Thoracic aorta (tissue), 2 donors: ENCODE data around the gene TTLL11. TPM values are rescaled to one million over a fixed set of nuclear protein-coding genes. Genes with fewer than 3 reads are reported as not detected.

Experiments used
- ATAC-seq: fragments of 150-250 bp; one replicate; pipeline ENCODE4 v1.8.0; 2017; ENCODE audit warnings: low read depth; ENCODE audit not compliant: insufficient number of reproducible peaks, low FRiP score
- DNase-seq: peaks from one replicate; pipeline ENCODE4 v3.0.0-alpha.2; 2020; ENCODE audit warnings: low spot score
- H3K27ac ChIP-seq, 2 donors: fragments of 200-600 bp; sonication (generic); 1 replicate in 1 of 2; 2 replicates in 1 of 2; pipeline ENCODE4 v1.5.1; 2016; ENCODE audit warnings: mild to moderate bottlenecking in 2 of 2, moderate library complexity in 2 of 2
- H3K27me3 ChIP-seq: fragments of 200-600 bp; sonication (generic); replicated peaks from 2 replicates; pipeline ENCODE4 v1.6.0; 2016; ENCODE audit warnings: mild to moderate bottlenecking; ENCODE audit not compliant: insufficient read depth
- H3K36me3 ChIP-seq: fragments of 200-600 bp; sonication (generic); one replicate; pipeline ENCODE4 v1.5.1; 2016
- H3K4me1 ChIP-seq, 2 donors: fragments of 200-600 bp; sonication (generic); 1 replicate in 1 of 2; 2 replicates in 1 of 2; pipeline versions ENCODE4 v1.5.1 to v1.6.0; 2016; ENCODE audit warnings: low read depth in 2 of 2, mild to moderate bottlenecking in 1 of 2; ENCODE audit not compliant: control insufficient read depth in 1 of 2
- H3K4me3 ChIP-seq: fragments of 200-600 bp; sonication (generic); 2 replicates; pipeline ENCODE4 v1.5.1; 2016; ENCODE audit warnings: mild to moderate bottlenecking
- H3K9me3 ChIP-seq: fragments of 200-600 bp; sonication (generic); 2 replicates; pipeline ENCODE4 v1.5.1; 2016
- total RNA-seq, 2 donors: library from RNA; depleted of rRNA; stranded (reverse); fragments of >200 nt; gene quantifications; one replicate each; pipeline versions ENCODE4 v1.1.0 to v1.2.3, GENCODE V29; 2016
- TF ChIP-seq, protein P1 (sequence below): fragments of 200-600 bp; sonication (generic); IDR thresholded peaks from one replicate; pipeline ENCODE4 v1.5.1; 2019; ENCODE audit warnings: antibody characterized with exemption

The TTLL11 gene
- total RNA-seq, 2 donors from 2014 or later = 25.7 to 31.2 TPM

DNA sequence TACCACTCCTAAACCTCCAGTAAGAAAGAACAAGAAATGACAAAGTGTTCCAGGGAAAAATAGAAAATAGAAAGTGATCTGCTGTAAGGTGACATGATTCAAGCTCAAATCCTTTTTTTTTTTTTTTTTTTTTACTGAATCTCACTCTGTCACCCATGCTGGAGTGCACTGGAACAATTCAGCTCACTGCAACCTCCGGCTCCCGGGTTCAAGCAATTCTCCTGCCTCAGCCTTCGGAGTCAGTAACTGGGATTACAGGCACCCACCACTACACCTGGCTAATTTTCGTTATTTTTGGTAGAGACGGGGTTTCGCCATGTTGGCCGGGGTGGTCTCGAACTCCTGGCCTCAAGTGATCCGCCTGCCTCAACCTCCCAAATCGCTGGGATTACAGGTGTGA, 35.9 kb downstream of the TTLL11 start:
- DNase-seq (no peak), ATAC-seq (no peak)
- Histone ChIP-seq H3K9me3 (no peaks in the 10 kb centered on the region), H3K36me3 (no peaks in the 10 kb centered on the region), H3K27me3 (no peaks in the 10 kb centered on the region), H3K4me1 (peaks cover 0 to 22% of the 10 kb centered on the region in 2 donors), H3K4me3 (no peak overlapping the region), H3K27ac (no peak overlapping the region)
- TF ChIP-seq, protein P1, sequence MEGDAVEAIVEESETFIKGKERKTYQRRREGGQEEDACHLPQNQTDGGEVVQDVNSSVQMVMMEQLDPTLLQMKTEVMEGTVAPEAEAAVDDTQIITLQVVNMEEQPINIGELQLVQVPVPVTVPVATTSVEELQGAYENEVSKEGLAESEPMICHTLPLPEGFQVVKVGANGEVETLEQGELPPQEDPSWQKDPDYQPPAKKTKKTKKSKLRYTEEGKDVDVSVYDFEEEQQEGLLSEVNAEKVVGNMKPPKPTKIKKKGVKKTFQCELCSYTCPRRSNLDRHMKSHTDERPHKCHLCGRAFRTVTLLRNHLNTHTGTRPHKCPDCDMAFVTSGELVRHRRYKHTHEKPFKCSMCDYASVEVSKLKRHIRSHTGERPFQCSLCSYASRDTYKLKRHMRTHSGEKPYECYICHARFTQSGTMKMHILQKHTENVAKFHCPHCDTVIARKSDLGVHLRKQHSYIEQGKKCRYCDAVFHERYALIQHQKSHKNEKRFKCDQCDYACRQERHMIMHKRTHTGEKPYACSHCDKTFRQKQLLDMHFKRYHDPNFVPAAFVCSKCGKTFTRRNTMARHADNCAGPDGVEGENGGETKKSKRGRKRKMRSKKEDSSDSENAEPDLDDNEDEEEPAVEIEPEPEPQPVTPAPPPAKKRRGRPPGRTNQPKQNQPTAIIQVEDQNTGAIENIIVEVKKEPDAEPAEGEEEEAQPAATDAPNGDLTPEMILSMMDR = no peak

DNA sequence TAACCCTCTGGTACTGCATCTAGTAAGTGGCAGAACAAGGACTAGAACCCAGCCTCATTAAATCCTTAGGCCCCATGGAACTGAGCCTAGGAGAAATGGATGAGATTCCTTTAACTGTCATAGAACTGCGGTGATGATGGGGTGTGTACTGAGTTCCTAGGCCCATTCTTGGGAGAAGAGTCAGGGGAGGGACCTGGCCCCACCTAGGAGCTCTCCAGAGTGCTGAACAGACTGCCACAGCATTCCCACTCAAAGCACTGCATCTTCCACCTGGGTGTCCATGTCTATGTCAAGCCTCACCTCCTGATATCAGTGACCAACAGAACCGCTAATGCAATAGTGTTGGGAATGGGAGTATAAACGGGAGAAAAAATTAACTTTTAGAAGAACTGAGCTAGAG, 36.6 kb downstream of the TTLL11 start:
- peaks cover 0 to 22% of the 10 kb centered on the region in 2 donors for H3K4me1 ChIP-seq
- H3K4me3 ChIP-seq = no peak overlapping the region
- H3K36me3 ChIP-seq = no peaks in the 10 kb centered on the region
- ATAC-seq = no peak
- H3K27me3 ChIP-seq = no peaks in the 10 kb centered on the region
- TF ChIP-seq, protein P1 = no peak
- no peak overlapping the region for H3K27ac ChIP-seq
- no peaks in the 10 kb centered on the region for H3K9me3 ChIP-seq
- DNase-seq = no peak

DNA sequence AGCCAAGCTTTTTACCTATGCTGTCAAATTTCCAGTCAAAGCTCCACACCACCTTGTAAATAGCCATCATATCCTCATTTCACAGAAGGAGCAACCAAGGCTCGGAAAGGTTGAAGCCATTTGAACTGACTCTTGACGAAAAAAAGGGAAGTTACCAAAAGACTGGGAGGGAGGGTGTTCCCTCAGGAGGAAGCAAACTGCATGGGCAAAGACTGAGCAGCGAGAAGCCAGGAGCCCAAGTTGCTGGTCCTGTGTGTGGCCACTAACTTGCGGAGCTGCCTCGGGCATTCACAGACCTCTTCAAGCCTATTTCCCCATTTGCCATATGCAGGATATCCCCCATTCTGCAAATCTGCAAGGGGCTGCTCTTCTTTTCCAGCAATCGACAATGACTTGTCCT, 37.4 kb downstream of the TTLL11 start:
- TF ChIP-seq, protein P1 = no peak

DNA sequence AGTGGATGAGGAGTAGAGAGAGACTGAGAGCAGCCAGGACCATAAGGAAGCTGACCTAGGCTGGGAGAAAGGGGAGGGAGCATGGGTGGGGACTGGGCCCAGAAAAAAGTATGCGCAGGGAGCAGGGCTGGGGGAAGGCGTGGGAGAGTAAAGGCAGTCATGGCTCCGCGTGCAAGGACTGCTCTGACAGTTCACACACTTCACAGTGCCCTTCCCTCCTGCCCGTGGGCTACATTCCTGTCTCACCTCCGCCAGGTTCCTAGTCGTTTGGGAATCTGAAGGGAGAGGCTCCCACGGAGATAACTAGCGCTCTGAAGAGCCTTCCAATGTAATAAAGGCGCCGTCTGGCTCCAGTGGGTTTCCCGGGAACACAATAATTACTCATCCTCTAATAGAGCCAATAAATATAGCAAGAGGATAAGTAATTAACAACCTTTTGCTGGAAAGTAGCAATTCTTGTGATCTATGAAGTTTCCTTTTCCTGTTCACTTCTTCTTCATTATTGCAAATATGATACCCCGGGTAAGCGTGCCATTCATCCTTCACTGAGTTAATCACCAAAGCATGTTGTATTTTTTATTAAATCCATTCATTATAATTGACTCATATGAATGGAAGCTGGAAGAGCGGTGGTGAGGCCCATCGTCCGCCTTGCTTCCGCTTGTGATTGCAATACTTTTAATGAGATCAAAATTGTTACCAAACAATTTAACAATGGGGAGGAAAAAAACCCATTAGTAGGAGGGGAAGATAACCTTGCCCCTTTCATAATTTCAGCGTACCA, 39.3 kb downstream of the TTLL11 start:
- DNase-seq = no peak
- Histone ChIP-seq H3K27ac (no peak overlapping the region), H3K36me3 (no peaks in the 10 kb centered on the region), H3K4me3 (no peak overlapping the region), H3K27me3 (no peaks in the 10 kb centered on the region), H3K4me1 (peaks cover 0 to 20% of the 10 kb centered on the region in 2 donors), H3K9me3 (no peaks in the 10 kb centered on the region)
- ATAC-seq = no peak
- TF ChIP-seq, protein P1 = no peak

More for the DNA sequence above, 37.4 kb downstream of the TTLL11 start:
- H3K9me3 ChIP-seq = no peaks in the 10 kb centered on the region
- H3K27me3 ChIP-seq = no peaks in the 10 kb centered on the region
- DNase-seq = no peak
- peaks cover 0 to 17% of the 10 kb centered on the region in 2 donors for H3K4me1 ChIP-seq
- no peak overlapping the region for H3K4me3 ChIP-seq
- no peak overlapping the region for H3K27ac ChIP-seq
- no peak for ATAC-seq
- H3K36me3 ChIP-seq = no peaks in the 10 kb centered on the region

GRCh38 chr9:122053064-122053463, 40.0 kb downstream of the TTLL11 start:
- Histone ChIP-seq H3K27ac (no peak overlapping the region), H3K4me3 (no peak overlapping the region), H3K27me3 (no peaks in the 10 kb centered on the region), H3K36me3 (no peaks in the 10 kb centered on the region), H3K9me3 (no peaks in the 10 kb centered on the region), H3K4me1 (peaks cover 0 to 21% of the 10 kb centered on the region in 2 donors)
- ATAC-seq = no peak
- no peak for DNase-seq
- TF ChIP-seq, protein P1 = no peak
